Measurements from ENCODE around the gene DLG1.

The DLG1 gene

DNA sequence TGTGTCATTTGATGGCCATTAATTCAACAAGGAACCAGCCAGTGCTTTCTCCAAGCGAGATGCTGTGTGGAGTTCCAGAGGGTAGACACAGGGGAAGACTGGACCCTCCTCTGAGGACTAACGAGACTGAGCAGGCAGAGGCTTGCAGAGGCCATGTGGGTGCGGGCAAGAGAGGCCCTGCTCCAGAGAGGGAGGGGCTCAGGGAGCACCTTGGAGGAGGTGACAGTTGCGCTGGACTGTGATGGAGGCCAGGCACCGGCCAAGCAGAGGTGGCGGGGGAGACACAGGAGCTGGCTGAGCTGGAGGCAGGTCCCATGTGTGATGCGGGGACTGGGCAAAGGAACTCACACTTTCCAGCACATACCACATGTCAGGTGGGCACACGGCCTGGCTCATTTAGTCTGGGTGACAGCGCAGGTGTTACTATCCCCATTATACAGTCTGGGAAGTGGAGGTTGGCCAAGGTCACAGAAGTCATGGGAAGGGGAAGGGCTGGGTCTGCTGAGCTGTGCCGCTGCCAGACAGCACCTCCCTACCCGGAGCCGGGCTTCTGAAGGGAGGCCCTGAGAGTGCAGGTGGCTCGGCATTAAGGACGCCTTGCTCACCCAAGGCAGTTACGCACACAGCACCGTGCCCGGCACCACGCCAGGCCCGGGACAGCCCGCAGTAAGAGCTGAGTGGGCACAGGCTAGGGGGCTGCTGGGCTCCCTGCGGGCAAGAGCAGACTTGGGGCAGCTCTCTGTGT, 272.5 kb downstream of the DLG1 start:
- DNase-seq: no peak

DNA sequence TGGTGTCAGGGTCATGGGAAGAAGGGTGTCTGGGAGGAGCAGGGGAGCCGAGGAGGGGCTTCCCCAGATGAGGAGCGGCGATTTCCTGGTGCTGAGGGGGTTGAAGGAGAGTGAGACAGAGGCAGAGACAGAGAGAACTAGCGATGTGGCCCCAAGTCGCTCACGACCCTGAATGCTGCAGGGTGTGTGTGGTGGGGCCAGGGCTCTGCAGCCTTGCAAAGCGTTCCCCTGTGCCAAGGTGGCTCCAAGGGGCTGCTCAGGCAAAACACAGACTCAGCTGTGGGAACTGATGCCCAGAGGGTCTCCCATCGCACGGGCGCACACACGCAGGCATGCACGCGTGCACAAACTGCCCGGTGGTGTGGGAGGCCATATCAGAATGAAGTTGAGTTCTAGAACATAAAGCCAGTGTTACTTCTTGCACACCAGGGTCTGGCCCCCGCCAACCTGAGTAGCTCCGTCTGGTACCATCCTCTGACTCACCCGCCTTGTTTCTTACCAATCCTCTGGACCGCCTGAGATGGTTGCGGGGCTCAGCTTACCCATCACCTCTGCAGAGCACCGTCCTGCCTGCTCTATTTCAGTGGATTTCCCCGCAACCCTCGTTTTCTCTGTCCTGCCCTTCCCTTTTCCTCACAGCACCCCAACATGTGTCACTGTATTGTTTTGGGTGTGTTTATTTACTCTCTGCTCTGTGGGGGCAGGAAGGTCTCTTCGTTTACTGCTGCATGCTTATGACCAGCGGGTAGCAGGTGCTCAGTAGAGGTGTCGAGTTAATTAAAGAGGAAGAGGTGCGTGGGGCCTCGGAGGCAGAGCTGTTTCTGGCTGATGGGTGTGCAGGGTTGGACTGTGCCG, 273.3 kb downstream of the DLG1 start:
- no peak for DNase-seq

DNA sequence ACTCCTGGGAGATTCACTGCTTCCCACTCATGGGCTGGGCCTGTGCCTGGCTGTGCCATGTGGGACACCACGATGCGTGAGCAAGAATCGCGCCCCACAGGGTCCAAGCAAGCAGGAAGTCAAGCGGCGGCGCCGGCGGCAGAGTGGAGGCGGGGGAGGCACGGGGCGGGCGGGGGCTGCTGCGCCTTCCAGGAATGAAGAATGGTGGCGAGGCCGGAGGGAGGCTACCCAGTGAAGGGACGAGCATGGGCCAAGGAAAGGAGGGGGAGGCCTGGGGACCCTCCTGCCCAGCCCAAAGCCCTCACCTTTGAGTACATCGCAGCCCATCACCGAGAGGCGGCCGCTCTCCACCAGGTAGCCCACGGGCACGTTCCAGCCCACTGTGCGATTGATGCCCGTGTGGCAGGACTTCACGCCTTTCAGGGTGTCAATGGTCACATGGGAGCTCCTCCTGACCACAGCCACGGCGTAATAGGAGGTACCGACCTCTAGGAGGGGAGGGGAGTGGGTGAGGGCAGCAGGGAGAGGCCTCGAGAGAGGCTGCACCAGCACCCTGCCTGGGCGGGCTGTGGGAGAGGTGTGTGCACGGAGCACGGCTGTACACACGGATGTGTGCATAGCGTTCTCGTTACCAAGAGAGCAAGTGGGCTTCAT, 274.3 kb downstream of the DLG1 start:
- DNase-seq: no peak

DNA sequence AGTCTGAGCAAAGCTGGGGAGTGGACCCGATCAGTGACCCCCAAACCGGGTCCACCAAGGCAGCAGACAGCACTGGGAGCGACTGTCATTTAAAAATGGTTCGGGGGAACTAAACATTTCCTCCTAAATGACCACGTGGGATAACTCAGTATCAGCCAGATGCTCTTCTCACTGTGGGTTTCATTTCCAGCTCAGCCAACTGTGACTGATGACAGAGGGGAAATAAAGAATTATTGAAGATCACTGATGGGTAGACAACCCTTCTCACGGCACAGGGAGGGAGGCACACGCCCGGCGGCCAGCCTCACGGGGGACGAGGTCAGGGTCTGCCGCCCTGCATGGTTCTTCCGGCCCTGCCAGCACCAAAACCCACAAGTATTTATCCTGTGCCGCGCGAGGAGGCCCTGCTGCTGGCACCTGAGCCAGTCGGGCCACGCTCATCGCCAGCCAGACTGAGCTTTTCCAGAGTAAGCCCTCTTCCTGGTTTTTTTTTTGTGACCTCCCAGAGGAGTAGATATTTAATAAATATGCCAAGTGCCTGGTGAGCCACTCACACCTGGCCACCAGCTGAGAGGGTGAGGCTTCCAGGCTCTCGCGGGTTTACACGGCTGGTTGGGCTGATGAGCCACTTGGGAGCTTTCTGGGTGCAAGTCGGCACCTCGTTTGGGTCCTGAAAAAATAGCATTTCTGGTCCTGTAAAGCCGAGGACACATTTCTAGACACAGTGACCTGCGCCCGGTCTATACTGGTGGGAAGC, 275.0 kb downstream of the DLG1 start:
- DNase-seq: no peak

GRCh38 chr3:197022405-197023231, 275.8 kb downstream of the DLG1 start:
- DNase-seq: no peak

DNA sequence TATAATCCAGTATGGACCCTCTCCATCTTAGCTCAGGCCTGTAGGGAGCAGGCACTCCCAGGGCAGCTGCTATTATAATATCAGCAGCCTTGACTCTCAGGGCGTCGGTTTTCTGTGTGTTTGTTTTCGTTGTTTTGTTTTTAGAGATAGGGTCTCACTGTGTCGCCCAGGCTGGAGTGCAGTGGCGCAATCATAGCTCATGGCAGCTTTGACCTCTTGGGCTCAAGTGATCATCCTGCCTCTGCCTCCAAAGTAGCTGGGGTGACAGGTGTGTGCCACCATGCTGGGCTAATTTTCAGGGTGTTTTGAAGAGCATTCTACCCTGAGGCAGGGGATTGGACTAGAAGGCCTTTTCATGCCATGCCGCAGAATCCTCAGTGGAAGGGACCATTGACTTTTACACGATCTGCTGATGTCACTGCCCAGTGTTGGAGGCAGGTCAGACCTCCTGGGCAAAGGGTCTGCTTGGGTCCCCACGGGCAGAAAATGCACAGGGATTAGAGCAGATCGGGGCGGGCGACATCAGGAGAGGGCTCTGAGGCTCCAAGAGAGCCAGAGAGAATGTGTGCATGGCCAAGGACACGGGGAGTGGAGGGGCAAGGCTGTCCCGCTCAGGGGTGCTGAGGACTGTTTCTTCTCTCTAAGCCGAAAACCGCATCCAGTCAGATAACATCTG, 276.5 kb downstream of the DLG1 start:
- DNase-seq: no peak

GRCh38 chr3:197021231-197021630, 277.2 kb downstream of the DLG1 start:
- no peak for DNase-seq

DNA sequence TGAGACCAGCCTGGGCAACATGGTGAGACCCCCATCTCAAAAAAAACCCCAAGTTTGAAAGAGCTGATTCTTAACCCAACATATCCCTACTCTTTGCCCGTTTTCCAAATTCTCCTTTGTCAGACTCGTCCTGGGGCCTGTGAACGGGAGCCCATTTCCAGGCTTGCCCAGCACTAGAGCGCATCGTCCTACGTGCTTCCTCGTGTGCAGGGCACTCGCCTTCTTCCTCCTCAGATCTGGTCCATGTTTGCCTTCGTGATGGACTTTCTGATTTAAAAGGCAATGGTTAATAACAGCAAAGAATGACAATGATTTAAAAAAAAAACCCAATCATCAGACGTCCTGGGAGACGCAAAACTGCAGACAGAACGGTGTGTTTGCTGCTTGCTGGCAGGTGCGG, 278.9 kb downstream of the DLG1 start:
- no peak for DNase-seq

DNA sequence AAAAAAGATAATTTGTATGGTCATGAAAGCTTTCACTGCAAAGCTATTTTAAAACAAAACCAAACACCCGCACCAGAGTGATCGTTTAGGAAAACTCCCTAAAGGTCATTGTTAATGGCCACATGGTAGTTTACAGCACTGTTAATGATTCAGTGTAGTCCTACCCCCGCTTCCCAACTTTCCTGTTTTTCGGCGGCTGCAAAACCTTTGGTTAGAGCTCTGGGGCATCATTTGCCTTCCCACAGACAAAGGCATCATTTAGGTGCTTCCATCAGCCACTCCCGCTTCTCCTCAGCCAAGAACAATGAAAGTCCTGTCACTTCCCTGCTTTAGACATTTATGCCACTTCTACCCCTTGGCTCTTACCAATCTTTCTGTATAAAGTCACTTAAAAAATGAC, 279.4 kb downstream of the DLG1 start:
- DNase-seq: no peak

DNA sequence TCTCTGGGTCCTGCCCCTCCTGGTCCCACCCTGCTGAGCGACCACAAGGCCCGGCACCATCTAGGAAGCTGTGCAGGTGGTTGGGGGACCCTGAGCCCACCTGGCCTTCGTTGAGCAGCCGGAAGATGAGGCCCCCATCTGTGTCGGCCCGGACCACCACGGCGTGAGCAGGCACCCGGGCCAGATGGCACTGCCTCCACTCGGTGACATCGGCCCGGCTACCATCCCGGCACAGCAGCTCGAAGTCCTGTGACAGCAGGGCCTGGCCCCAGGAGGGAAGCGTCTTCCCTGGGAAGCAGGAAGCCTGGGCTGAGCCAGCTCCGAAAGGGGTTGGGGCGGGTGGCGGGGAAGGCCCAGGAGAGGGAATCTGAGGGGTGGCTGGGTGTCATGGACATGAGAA, 281.4 kb downstream of the DLG1 start:
- no peak for DNase-seq

GRCh38 chr3:197015790-197016736, 282.3 kb downstream of the DLG1 start:
- no peak for DNase-seq

GRCh38 chr3:197014942-197015575, 283.4 kb downstream of the DLG1 start:
- no peak for DNase-seq

DNA sequence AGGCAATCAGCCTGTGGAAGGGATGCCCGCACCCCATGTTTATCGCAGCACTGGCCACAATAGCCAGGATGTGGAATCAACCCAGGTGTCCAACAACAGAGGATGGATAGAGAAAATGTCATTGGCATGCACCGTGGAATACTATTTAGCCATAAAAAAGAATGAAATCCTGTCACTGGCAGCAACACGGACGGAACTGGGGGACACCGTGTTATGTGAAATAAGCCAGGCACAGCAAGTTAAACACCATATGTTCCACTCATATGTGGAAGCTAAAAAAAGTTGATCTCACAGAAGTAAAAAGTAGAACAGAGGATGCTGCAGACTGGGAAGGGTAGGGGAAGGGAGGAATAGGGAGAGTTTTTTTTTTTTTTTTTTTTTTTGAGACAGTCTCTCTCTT, 284.4 kb downstream of the DLG1 start:
- no peak for DNase-seq

DNA sequence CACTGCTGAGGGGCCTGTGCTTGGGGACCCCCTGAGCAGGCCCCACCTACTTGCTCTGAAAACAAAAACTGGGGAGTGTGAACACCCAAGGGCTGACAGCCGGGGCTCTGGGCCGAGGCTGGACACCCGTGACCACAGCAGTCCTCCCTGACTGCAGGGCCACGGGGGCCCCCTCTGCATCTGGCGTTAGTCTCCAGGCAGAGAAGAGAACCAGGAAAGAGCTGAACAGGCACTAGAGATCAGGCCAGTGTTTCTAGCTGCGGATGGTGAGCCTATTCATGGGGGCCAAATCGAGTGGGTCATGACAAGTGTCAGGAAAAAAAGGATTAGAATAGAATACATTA, 285.9 kb downstream of the DLG1 start:
- no peak for DNase-seq

GRCh38 chr3:197011780-197012539, 286.5 kb downstream of the DLG1 start:
- DNase-seq: no peak

DNA sequence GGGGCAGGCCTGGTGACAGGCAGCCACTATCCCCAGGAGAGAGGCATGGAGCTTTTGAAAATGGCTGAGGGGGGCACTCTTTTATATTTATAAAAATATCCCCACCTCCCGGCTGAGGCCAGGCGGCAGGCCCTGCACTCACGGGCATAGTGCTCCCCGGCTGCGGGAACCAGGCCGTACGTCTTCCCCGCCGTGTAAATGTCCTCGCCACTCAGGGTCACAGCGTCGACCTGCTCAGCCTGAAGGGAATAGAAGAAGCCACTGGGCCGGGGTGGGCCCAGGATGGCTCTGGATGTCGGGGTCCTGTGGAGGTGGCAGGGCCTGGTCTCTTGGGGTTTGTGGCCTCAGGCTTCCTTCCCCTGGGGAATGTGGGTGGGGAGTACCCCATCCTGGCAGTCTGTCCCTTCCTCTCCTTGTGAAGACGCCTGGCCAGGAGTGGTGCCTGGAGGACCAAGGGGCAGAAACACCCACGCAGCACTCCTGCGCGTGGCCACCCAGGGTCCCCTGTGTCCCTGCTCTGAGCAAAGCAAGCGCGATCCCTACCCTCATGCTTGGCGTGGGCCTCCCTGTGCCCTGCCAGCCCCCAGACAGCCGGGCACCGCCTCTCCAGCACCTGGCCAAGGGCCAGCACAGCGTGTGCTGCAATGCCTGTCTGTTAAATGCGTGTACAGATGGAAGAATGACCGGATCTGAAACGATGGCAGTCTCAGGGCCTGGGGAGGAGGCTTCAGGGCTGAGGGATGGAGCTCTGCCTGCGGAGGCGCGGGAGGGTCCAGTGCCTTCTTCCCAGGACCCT, 287.7 kb downstream of the DLG1 start:
- DNase-seq: no peak

DNA sequence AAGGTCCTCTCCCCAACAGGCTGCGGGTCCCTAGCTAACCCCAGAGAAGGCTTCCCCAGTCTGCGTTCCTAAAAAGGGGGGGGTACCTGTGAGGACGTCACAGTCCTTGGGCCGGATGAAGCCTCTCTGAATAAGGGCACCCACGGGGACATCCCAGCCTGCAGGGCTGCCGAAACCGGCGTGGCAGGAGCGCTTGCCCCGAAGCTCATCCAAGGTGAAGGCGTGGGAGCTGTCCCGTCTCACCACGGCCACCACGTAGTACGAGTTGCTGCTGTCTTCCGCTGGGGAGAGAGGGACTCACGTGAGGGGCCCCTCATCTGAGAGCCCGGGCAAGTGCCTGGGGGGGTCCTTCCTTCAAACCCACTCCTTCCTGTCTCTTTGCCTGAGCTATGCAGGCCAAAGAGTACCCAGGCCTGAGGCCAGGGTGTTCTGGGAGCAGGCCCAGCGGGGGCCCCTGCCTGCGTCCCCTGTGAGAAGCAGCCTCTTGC, 288.8 kb downstream of the DLG1 start:
- no peak for DNase-seq

Measured in NCI-H1436 treated with DMSO at 0.1 percent for 48 hours (cell line).